Ishikawa (cell line): ENCODE measurements around the gene PRG2.

ENCODE experiments used
- CEBPB ChIP-seq: IDR thresholded peaks from 2 replicates; pipeline ENCODE4 v1.6.1; 2012
- CREB1 ChIP-seq: IDR thresholded peaks from 2 replicates; pipeline ENCODE4 v1.6.1; 2012; ENCODE audit warnings: low read depth
- EGR1 ChIP-seq: IDR thresholded peaks from 2 replicates; pipeline ENCODE4 v1.6.1; 2012
- EP300 ChIP-seq: IDR thresholded peaks from 2 replicates; pipeline ENCODE4 v1.6.1; 2012; ENCODE audit warnings: borderline replicate concordance
- FOXM1 ChIP-seq: IDR thresholded peaks from 2 replicates; pipeline ENCODE4 v1.6.1; 2012; ENCODE audit warnings: low read depth, borderline replicate concordance
- NFIC ChIP-seq: IDR thresholded peaks from 2 replicates; pipeline ENCODE4 v1.6.1; 2012
- RAD21 ChIP-seq: IDR thresholded peaks from 2 replicates; pipeline ENCODE4 v1.6.1; 2012; ENCODE audit warnings: low read depth
- TAF1 ChIP-seq: IDR thresholded peaks from 2 replicates; pipeline ENCODE4 v1.6.1; 2012; ENCODE audit warnings: low read depth, mild to moderate bottlenecking
- TCF12 ChIP-seq: IDR thresholded peaks from 2 replicates; pipeline ENCODE4 v1.6.1; 2012; ENCODE audit warnings: low read depth
- TEAD4 ChIP-seq: IDR thresholded peaks from 2 replicates; pipeline ENCODE4 v1.6.1; 2012
- YY1 ChIP-seq: IDR thresholded peaks from 2 replicates; pipeline ENCODE4 v1.6.1; 2012; ENCODE audit warnings: low read depth
- ZBTB7A ChIP-seq: IDR thresholded peaks from 2 replicates; pipeline ENCODE4 v1.6.1; 2012; ENCODE audit warnings: low read depth
- TF ChIP-seq, protein P1 (sequence below): IDR thresholded peaks from 2 replicates; pipeline ENCODE4 v1.6.1; 2012
- TF ChIP-seq, protein P2 (sequence below): IDR thresholded peaks from 2 replicates; pipeline ENCODE4 v1.6.1; 2012
- TF ChIP-seq, protein P3 (sequence below): IDR thresholded peaks from 2 replicates; pipeline ENCODE4 v1.6.1; 2012; ENCODE audit warnings: low read depth, mild to moderate bottlenecking

PRG2 gene

DNA sequence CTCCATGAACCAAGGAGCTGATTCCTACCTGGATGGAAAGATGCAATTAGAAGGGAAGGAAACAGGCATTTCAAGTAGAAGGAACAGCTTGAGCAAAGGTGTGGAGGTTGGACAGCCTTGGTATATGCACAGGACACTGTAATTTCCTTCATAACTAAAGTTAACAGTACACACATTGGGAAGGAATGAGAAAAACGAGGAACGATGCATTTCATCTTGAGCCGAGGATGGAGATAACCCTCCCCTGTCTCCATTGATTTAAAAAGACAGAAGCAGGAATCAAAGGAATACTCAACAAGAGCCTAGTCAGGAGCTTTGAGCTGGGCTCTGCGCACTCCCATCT is 2.3 kb upstream of the PRG2 start:
- TF ChIP-seq TCF12 (no peak), NFIC (no peak), FOXM1 (no peak), CREB1 (no peak)

DNA sequence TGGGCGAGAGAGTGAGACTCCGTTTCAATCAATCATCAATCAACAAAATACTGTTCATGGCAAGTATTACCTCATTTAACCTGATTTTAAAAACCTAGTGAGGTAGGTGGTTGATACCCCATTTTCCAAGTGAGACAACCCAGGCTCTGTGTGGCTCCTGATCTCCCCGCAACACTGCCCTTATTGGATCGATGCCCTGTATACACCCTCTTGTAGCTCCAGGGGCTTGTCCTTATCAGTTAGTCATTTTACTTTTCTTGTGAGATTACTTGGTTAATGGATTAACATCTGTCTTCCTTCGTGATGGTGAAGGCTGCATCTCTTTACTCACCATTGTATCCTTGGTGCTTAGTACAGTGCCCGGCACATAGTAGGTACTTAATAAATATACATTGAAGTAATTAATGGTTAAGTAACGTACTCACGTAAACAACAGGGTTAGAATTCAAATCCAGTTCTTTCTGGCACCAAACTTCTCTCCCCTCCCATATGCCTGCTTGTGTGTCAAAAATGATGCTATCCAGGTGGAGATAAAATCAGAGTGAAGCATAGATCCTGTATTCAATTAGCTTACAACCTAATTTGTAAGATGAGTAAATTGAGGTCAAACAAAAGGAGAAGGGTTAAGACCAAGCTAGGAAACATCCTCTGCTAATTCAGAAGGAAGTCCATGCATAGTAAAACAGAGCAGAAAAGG is 1.8 kb upstream of the PRG2 start:
- TF ChIP-seq ZBTB7A = no peak
- TF ChIP-seq FOXM1 = no peak
- no peak for TF ChIP-seq NFIC
- no peak for TF ChIP-seq TAF1
- TF ChIP-seq, protein P1, sequence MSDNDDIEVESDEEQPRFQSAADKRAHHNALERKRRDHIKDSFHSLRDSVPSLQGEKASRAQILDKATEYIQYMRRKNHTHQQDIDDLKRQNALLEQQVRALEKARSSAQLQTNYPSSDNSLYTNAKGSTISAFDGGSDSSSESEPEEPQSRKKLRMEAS = no peak
- TF ChIP-seq EP300 = no peak
- no peak for TF ChIP-seq CREB1
- no peak for TF ChIP-seq EGR1
- TF ChIP-seq YY1 = no peak
- no peak for TF ChIP-seq RAD21
- TF ChIP-seq CEBPB = no peak
- TF ChIP-seq, protein P2, sequence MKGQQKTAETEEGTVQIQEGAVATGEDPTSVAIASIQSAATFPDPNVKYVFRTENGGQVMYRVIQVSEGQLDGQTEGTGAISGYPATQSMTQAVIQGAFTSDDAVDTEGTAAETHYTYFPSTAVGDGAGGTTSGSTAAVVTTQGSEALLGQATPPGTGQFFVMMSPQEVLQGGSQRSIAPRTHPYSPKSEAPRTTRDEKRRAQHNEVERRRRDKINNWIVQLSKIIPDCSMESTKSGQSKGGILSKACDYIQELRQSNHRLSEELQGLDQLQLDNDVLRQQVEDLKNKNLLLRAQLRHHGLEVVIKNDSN = no peak
- TF ChIP-seq TEAD4 = no peak
- TF ChIP-seq, protein P3, sequence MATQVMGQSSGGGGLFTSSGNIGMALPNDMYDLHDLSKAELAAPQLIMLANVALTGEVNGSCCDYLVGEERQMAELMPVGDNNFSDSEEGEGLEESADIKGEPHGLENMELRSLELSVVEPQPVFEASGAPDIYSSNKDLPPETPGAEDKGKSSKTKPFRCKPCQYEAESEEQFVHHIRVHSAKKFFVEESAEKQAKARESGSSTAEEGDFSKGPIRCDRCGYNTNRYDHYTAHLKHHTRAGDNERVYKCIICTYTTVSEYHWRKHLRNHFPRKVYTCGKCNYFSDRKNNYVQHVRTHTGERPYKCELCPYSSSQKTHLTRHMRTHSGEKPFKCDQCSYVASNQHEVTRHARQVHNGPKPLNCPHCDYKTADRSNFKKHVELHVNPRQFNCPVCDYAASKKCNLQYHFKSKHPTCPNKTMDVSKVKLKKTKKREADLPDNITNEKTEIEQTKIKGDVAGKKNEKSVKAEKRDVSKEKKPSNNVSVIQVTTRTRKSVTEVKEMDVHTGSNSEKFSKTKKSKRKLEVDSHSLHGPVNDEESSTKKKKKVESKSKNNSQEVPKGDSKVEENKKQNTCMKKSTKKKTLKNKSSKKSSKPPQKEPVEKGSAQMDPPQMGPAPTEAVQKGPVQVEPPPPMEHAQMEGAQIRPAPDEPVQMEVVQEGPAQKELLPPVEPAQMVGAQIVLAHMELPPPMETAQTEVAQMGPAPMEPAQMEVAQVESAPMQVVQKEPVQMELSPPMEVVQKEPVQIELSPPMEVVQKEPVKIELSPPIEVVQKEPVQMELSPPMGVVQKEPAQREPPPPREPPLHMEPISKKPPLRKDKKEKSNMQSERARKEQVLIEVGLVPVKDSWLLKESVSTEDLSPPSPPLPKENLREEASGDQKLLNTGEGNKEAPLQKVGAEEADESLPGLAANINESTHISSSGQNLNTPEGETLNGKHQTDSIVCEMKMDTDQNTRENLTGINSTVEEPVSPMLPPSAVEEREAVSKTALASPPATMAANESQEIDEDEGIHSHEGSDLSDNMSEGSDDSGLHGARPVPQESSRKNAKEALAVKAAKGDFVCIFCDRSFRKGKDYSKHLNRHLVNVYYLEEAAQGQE = no peak
- TF ChIP-seq TCF12 = no peak

DNA sequence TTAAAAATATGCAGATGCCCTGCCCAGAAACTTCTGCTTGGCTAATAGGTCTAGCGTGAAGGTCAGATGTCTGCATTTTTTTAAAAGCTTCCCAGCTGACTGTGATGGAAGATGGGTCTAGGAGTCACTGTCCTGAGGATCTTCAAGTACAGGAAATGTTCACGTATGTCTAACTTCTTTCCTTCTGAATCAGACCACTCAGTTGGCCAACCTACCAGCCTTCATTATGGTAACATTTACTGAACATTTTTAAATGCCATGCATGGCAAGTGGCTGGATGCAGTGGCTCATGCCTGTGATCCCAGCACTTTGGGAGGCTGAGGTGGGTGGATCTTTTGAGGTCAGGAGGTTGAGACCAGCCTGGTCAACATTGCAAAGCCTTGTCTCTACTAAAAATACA is 1.1 kb upstream of the PRG2 start:
- TF ChIP-seq NFIC = no peak
- TF ChIP-seq RAD21 = no peak
- TF ChIP-seq, protein P1 = no peak
- TF ChIP-seq, protein P3 = no peak
- TF ChIP-seq, protein P2 = no peak
- no peak for TF ChIP-seq YY1
- TF ChIP-seq TEAD4 = no peak
- TF ChIP-seq TAF1 = no peak
- TF ChIP-seq EGR1 = no peak
- no peak for TF ChIP-seq CREB1
- no peak for TF ChIP-seq CEBPB
- no peak for TF ChIP-seq EP300
- no peak for TF ChIP-seq ZBTB7A
- no peak for TF ChIP-seq TCF12
- TF ChIP-seq FOXM1 = no peak

DNA sequence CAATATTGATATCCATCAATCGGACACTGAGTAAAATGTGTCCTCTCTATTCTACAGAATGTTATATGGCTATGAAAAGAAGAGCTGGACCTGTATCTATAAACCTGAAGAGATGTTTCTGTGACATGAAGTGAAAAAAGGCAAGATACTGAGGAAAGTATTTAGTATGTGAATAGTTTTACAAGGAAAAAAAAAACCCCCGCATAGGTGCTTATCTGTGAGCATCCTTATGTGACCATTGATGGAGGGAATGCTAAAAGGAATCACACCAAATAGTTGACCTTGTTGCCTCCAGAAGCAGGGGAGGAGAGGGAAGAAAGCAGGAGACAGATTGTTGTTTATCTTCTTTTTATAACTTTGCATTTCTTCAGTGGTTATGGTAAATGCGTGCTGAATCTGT is 661 bp upstream of the PRG2 start:
- TF ChIP-seq RAD21 (no peak), TCF12 (no peak), ZBTB7A (no peak), YY1 (no peak), EGR1 (no peak), FOXM1 (no peak), CEBPB (no peak), NFIC (no peak)
- TF ChIP-seq, protein P2 = no peak

DNA sequence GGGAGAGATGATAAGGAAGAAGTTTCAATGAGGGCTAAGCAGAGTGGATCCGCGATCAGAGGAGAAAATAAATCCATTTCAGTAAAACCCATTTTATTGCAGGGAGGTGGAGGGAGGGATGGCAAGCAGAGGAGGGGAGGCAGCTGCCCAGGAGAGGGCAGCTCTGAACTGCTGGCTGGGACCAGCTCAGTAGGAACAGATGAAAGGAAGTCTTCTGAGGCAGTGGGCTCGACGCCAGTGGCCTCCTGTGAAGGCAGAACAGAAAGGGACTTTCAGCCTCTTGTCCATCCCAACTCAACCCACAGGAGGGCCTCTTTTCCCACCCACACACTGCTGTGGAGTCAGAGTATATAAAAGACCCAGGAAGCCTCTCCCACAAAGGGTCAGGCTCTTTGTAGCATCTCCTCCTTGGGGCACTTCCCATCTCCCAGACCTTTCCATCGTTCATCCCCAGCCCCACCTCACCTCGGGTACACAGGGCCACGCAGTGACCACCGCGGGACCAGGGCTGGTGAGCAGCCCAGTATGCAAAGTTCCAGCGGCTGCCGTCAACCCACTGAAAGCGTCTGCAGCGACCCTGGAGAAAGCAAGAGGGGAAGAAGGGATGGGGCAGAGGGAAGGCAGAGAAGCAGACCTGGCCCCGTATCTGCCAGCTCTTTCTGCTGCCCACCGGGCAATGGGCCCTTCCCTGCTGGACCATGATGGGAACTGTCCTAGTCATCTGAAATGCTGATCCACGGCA is 3.0 kb downstream of the PRG2 start:
- no peak for TF ChIP-seq YY1
- no peak for TF ChIP-seq TEAD4
- TF ChIP-seq, protein P1 = no peak
- TF ChIP-seq RAD21 = no peak
- no peak for TF ChIP-seq TAF1
- TF ChIP-seq FOXM1 = no peak
- no peak for TF ChIP-seq TCF12
- TF ChIP-seq, protein P3 = no peak
- TF ChIP-seq, protein P2 = no peak
- no peak for TF ChIP-seq EP300
- TF ChIP-seq CREB1 = no peak
- TF ChIP-seq ZBTB7A = no peak
- TF ChIP-seq NFIC = no peak
- no peak for TF ChIP-seq EGR1
- TF ChIP-seq CEBPB = no peak
